ENCODE measurements around the gene TNFSF13.

The TNFSF13 gene

DNA sequence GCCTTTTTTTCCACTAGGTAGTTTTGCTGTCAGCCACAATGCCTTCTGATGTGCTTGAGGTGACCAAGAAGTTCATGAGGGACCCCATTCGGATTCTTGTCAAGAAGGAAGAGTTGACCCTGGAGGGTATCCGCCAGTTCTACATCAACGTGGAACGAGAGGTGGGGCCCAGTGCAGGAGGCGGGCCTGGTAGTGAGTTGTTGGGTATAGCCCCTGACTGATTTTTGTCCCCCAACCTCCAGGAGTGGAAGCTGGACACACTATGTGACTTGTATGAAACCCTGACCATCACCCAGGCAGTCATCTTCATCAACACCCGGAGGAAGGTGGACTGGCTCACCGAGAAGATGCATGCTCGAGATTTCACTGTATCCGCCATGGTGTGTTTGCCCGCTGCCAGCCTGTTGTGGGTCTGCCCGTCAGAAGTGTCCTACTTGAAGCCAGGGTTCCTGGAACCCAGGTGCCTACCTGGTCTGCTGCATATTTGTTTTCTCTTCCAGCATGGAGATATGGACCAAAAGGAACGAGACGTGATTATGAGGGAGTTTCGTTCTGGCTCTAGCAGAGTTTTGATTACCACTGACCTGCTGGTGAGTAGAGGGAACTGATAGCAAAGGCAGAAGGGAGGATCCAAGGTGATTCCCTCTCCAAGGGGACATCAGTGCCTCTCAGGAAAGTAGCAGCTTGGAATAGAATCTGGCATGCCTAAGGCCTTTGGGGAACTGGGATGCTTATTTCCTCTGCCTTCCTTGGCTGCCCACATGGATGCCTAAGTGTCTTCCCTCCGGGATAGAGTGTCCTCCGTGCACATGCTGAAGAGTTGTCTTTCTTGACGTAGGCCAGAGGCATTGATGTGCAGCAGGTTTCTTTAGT lies 19.0 kb downstream of the TNFSF13 start:
- no peak overlapping the region for H2BK5ac ChIP-seq (ENCODE audit: low read length)
- H3K18ac ChIP-seq (ENCODE audit: low read length), result no peak overlapping the region
- H2BK15ac ChIP-seq (replicated peaks; ENCODE audit: low read depth), result no peak overlapping the region
- peaks cover 35% of the 10 kb centered on the region for H3K79me2 ChIP-seq (ENCODE audit: control insufficient read depth, insufficient read depth, low read length)
- H3K79me1 ChIP-seq (ENCODE audit: low read length), result peaks cover 15% of the 10 kb centered on the region
- H3K27me3 ChIP-seq (ENCODE audit: insufficient read depth, low read length, poor library complexity), result no peaks in the 10 kb centered on the region
- H3K56ac ChIP-seq (ENCODE audit: low read length), result no peak overlapping the region
- H2AK5ac ChIP-seq (ENCODE audit: low read length), result no peak overlapping the region
- H2BK120ac ChIP-seq (ENCODE audit: low read depth, low read length), result no peak overlapping the region
- no peak overlapping the region for H3K4me3 ChIP-seq (ENCODE audit: low read length)
- WGBS (ENCODE audit: extremely low coverage, insufficient coverage, low lambda C conversion rate), result no CpG with 5 or more reads among the region's 17 CpGs
- no peak overlapping the region for H3K27ac ChIP-seq (ENCODE audit: low read depth, low read length)
- H3K4me1 ChIP-seq (ENCODE audit: control insufficient read depth, low read depth, low read length), result peaks cover 2% of the 10 kb centered on the region
- no peak overlapping the region for H4K8ac ChIP-seq (ENCODE audit: low read depth, low read length)
- H3K36me3 ChIP-seq (ENCODE audit: control insufficient read depth, insufficient read depth, low read length), result peaks cover 37% of the 10 kb centered on the region
- no peak overlapping the region for H3K9ac ChIP-seq (ENCODE audit: low read length)
- no peak overlapping the region for H3K23ac ChIP-seq (ENCODE audit: low read length)
- no peak for DNase-seq
- H3K4ac ChIP-seq (ENCODE audit: low read depth, low read length), result no peak overlapping the region
- H3K4me2 ChIP-seq (ENCODE audit: low read length), result no peak overlapping the region
- no peak overlapping the region for H4K5ac ChIP-seq (ENCODE audit: low read length)

DNA sequence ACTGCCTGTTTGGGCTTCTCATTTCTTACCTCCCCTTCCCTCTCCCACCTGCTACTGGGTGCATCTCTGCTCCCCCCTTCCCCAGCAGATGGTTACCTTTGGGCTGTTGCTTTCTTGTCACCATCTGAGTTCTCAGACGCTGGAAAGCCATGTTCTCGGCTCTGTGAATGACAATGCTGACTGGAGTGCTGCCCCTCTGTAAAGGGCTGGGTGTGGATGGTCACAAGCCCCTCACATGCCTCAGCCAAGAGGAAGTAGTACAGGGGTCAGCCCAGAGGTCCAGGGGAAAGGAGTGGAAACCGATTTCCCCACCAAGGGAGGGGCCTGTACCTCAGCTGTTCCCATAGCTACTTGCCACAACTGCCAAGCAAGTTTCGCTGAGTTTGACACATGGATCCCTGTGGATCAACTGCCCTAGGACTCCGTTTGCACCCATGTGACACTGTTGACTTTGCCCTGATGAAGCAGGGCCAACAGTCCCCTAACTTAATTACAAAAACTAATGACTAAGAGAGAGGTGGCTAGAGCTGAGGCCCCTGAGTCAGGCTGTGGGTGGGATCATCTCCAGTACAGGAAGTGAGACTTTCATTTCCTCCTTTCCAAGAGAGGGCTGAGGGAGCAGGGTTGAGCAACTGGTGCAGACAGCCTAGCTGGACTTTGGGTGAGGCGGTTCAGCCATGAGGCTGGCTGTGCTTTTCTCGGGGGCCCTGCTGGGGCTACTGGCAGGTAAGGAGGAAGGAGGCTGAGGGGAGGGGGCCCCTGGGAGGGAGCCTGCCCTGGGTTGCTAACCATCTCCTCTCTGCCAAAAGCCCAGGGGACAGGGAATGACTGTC lies 20.7 kb downstream of the TNFSF13 start, which contains the start of gene CD68:
CD68 (plus strand) TSS at position 638 of the 833 bp plus-strand sequence; CDS start at position 678, 40 bp downstream.
- H3K36me3 ChIP-seq (ENCODE audit: control insufficient read depth, insufficient read depth, low read length), result peaks cover 34% of the 10 kb centered on the region
- no peak within 1 kb of the TSS for H2BK15ac ChIP-seq (replicated peaks; ENCODE audit: low read depth)
- H3K9ac ChIP-seq (ENCODE audit: low read length), result no peak within 1 kb of the TSS
- no peak within 1 kb of the TSS for H4K5ac ChIP-seq (ENCODE audit: low read length)
- H3K23ac ChIP-seq (ENCODE audit: low read length), result no peak within 1 kb of the TSS
- no peak within 1 kb of the TSS for H2BK5ac ChIP-seq (ENCODE audit: low read length)
- H2AK5ac ChIP-seq (ENCODE audit: low read length), result no peak within 1 kb of the TSS
- H3K18ac ChIP-seq (ENCODE audit: low read length), result no peak within 1 kb of the TSS
- no peak within 1 kb of the TSS for H2BK120ac ChIP-seq (ENCODE audit: low read depth, low read length)
- no peak within 1 kb of the TSS for H3K4me2 ChIP-seq (ENCODE audit: low read length)
- H3K79me2 ChIP-seq (ENCODE audit: control insufficient read depth, insufficient read depth, low read length), result peaks cover 24% of the 10 kb centered on the region
- peaks cover 7% of the 10 kb centered on the region for H3K4me1 ChIP-seq (ENCODE audit: control insufficient read depth, low read depth, low read length)
- H3K56ac ChIP-seq (ENCODE audit: low read length), result peak within 1 kb of the TSS; percentile 46
- H4K8ac ChIP-seq (ENCODE audit: low read depth, low read length), result no peak within 1 kb of the TSS
- no peak within 1 kb of the TSS for H3K4ac ChIP-seq (ENCODE audit: low read depth, low read length)
- H3K27ac ChIP-seq (ENCODE audit: low read depth, low read length), result no peak within 1 kb of the TSS
- peaks cover 18% of the 10 kb centered on the region for H3K79me1 ChIP-seq (ENCODE audit: low read length)
- H3K4me3 ChIP-seq (ENCODE audit: low read length), result no peak within 1 kb of the TSS
- no CpG with 5 or more reads among the region's 7 CpGs for WGBS (ENCODE audit: extremely low coverage, insufficient coverage, low lambda C conversion rate)
- H3K27me3 ChIP-seq (ENCODE audit: insufficient read depth, low read length, poor library complexity), result no peaks in the 10 kb centered on the region
- DNase-seq, result peak; percentile 93

DNA sequence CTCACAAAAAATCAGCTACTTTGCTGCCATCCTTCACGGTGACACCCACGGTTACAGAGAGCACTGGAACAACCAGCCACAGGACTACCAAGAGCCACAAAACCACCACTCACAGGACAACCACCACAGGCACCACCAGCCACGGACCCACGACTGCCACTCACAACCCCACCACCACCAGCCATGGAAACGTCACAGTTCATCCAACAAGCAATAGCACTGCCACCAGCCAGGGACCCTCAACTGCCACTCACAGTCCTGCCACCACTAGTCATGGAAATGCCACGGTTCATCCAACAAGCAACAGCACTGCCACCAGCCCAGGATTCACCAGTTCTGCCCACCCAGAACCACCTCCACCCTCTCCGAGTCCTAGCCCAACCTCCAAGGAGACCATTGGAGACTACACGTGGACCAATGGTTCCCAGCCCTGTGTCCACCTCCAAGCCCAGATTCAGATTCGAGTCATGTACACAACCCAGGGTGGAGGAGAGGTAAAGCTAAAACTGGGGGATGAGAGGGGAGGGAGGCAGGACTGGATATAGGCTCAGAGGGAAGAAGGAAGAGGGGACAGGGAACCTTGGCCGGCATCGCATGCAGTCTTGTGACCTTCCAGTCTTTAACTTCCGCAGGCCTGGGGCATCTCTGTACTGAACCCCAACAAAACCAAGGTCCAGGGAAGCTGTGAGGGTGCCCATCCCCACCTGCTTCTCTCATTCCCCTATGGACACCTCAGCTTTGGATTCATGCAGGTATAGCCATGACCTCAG lies 21.5 kb downstream of the TNFSF13 start:
- Histone ChIP-seq H4K8ac (ENCODE audit: low read depth, low read length) (no peak overlapping the region), H3K23ac (ENCODE audit: low read length) (no peak overlapping the region), H3K36me3 (ENCODE audit: control insufficient read depth, insufficient read depth, low read length) (peaks cover 27% of the 10 kb centered on the region), H3K9ac (ENCODE audit: low read length) (no peak overlapping the region), H3K18ac (ENCODE audit: low read length) (no peak overlapping the region), H2BK5ac (ENCODE audit: low read length) (no peak overlapping the region), H2BK15ac (replicated peaks; ENCODE audit: low read depth) (no peak overlapping the region), H3K27me3 (ENCODE audit: insufficient read depth, low read length, poor library complexity) (no peaks in the 10 kb centered on the region), H3K4me3 (ENCODE audit: low read length) (no peak overlapping the region), H4K5ac (ENCODE audit: low read length) (no peak overlapping the region), H3K4ac (ENCODE audit: low read depth, low read length) (no peak overlapping the region), H2AK5ac (ENCODE audit: low read length) (no peak overlapping the region), H3K27ac (ENCODE audit: low read depth, low read length) (no peak overlapping the region), H3K56ac (ENCODE audit: low read length) (peak overlapping the region; percentile 46), H3K4me2 (ENCODE audit: low read length) (no peak overlapping the region), H3K79me1 (ENCODE audit: low read length) (peaks cover 19% of the 10 kb centered on the region), H2BK120ac (ENCODE audit: low read depth, low read length) (no peak overlapping the region), H3K79me2 (ENCODE audit: control insufficient read depth, insufficient read depth, low read length) (peaks cover 16% of the 10 kb centered on the region), H3K4me1 (ENCODE audit: control insufficient read depth, low read depth, low read length) (peaks cover 9% of the 10 kb centered on the region)
- WGBS (ENCODE audit: extremely low coverage, insufficient coverage, low lambda C conversion rate), result no CpG with 5 or more reads among the region's 12 CpGs
- no peak for DNase-seq

DNA sequence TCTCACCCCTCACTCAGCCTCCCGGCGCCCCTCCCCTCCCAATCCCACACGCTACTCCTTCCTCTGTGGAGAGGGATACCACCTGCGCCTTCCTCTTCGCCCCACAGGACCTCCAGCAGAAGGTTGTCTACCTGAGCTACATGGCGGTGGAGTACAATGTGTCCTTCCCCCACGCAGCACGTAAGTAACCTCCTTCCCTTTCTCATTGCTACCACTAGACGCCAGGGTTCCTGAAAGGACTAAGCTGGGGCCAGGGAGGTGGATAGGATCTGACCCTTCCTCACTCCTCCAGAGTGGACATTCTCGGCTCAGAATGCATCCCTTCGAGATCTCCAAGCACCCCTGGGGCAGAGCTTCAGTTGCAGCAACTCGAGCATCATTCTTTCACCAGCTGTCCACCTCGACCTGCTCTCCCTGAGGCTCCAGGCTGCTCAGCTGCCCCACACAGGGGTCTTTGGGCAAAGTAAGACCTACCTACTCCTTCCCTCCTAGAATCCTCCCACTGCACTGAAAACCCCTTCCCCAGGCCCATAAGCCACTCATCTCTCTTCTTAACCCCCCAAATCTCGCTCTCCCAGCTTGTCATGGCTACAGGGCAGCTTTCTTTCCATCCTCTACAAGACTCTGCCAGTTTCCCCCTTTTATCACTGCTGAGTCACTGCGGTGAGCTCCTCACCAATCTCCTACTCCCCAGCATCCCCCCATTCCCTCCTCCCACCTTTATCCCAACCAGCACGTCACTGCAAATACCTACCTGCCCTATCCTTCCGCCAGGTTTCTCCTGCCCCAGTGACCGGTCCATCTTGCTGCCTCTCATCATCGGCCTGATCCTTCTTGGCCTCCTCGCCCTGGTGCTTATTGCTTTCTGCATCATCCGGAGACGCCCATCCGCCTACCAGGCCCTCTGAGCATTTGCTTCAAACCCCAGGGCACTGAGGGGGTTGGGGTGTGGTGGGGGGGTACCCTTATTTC lies 22.3 kb downstream of the TNFSF13 start:
- Histone ChIP-seq H3K27me3 (ENCODE audit: insufficient read depth, low read length, poor library complexity) (no peaks in the 10 kb centered on the region), H3K4me3 (ENCODE audit: low read length) (no peak overlapping the region), H3K23ac (ENCODE audit: low read length) (no peak overlapping the region), H2BK120ac (ENCODE audit: low read depth, low read length) (no peak overlapping the region), H3K79me2 (ENCODE audit: control insufficient read depth, insufficient read depth, low read length) (peaks cover 9% of the 10 kb centered on the region), H3K4me1 (ENCODE audit: control insufficient read depth, low read depth, low read length) (peaks cover 7% of the 10 kb centered on the region), H3K56ac (ENCODE audit: low read length) (no peak overlapping the region), H3K4ac (ENCODE audit: low read depth, low read length) (no peak overlapping the region), H3K79me1 (ENCODE audit: low read length) (peaks cover 14% of the 10 kb centered on the region), H3K36me3 (ENCODE audit: control insufficient read depth, insufficient read depth, low read length) (peaks cover 20% of the 10 kb centered on the region), H3K9ac (ENCODE audit: low read length) (no peak overlapping the region), H2BK15ac (replicated peaks; ENCODE audit: low read depth) (no peak overlapping the region), H4K5ac (ENCODE audit: low read length) (no peak overlapping the region), H2BK5ac (ENCODE audit: low read length) (no peak overlapping the region), H3K4me2 (ENCODE audit: low read length) (no peak overlapping the region), H4K8ac (ENCODE audit: low read depth, low read length) (no peak overlapping the region), H3K18ac (ENCODE audit: low read length) (no peak overlapping the region), H3K27ac (ENCODE audit: low read depth, low read length) (no peak overlapping the region), H2AK5ac (ENCODE audit: low read length) (no peak overlapping the region)
- DNase-seq, result no peak
- no CpG with 5 or more reads among the region's 23 CpGs for WGBS (ENCODE audit: extremely low coverage, insufficient coverage, low lambda C conversion rate)
